OCI-LY3 (cell line): Measurements from ENCODE around the gene SETD9.

Source experiments
- CTCF ChIP-seq: fragments of 200-600, 300-600 bp; sonication (generic); IDR thresholded peaks from 2 replicates; pipeline ENCODE4 v1.5.1; 2014; ENCODE audit warnings: antibody characterized with exemption, low read length, low read depth
- EZH2phosphoT487 ChIP-seq: fragments of 200-600 bp; shearing (Covaris generic); IDR thresholded peaks from 2 replicates; pipeline ENCODE4 v1.6.1; 2018; ENCODE audit warnings: antibody characterized with exemption, mixed run types, low read depth

GRCh38 chr5:56876327-56876726, 33.1 kb upstream of the SETD9 start:
- TF ChIP-seq CTCF: no peak
- no peak for TF ChIP-seq EZH2phosphoT487
